Measurements from ENCODE around the gene SRP54.
A peak's percentile ranks its signal among the peaks of the same experiment; 100 is the strongest.
"Not testable (repeated sequence)": the region's sequence is repeated elsewhere in the genome, so short reads cannot be mapped to it uniquely, and the experiment has no call there.

SRP54 gene

GRCh38 chr14:35032562-35032961, 49.8 kb downstream of the SRP54 start:
- Histone ChIP-seq H3K27ac (ENCODE audit: low read length) (no peak overlapping the region), H3K27me3 (ENCODE audit: low read depth, low read length) (no peaks in the 10 kb centered on the region), H3K4me1 (ENCODE audit: control insufficient read depth in 1 of 2, insufficient read depth in 2 of 2, low read length in 2 of 2) (no peaks in the 10 kb centered on the region), H3K36me3 (ENCODE audit: control insufficient read depth in 1 of 2, insufficient read depth in 2 of 2, low read length in 2 of 2) (peaks cover 22 to 52% of the 10 kb centered on the region in 2 donors), H3K9me3 (ENCODE audit: control insufficient read depth in 1 of 2, low read length in 2 of 2) (peaks cover 0 to 6% of the 10 kb centered on the region in 2 donors), H3K4me3 (ENCODE audit: low read depth in 1 of 2, low read length in 2 of 2) (no peak overlapping the region)

GRCh38 chr14:35034440-35034833, 51.6 kb downstream of the SRP54 start:
- Histone ChIP-seq H3K4me3 (ENCODE audit: low read depth in 1 of 2, low read length in 2 of 2) (no peak overlapping the region), H3K36me3 (ENCODE audit: control insufficient read depth in 1 of 2, insufficient read depth in 2 of 2, low read length in 2 of 2) (peaks cover 8 to 40% of the 10 kb centered on the region in 2 donors), H3K4me1 (ENCODE audit: control insufficient read depth in 1 of 2, insufficient read depth in 2 of 2, low read length in 2 of 2) (no peaks in the 10 kb centered on the region), H3K9me3 (ENCODE audit: control insufficient read depth in 1 of 2, low read length in 2 of 2) (peaks cover 0 to 6% of the 10 kb centered on the region in 2 donors), H3K27me3 (ENCODE audit: low read depth, low read length) (no peaks in the 10 kb centered on the region), H3K27ac (ENCODE audit: low read length) (no peak overlapping the region)

- H3K36me3 ChIP-seq (ENCODE audit: control insufficient read depth in 1 of 2, insufficient read depth in 2 of 2, low read length in 2 of 2) = peaks cover 6 to 34% of the 10 kb centered on the region in 2 donors
- not testable (repeated sequence) for H3K9me3 ChIP-seq (ENCODE audit: control insufficient read depth in 1 of 2, low read length in 2 of 2); H3K4me1 ChIP-seq (ENCODE audit: control insufficient read depth in 1 of 2, insufficient read depth in 2 of 2, low read length in 2 of 2); H3K27ac ChIP-seq (ENCODE audit: low read length); H3K27me3 ChIP-seq (ENCODE audit: low read depth, low read length); H3K4me3 ChIP-seq (ENCODE audit: low read depth in 1 of 2, low read length in 2 of 2)
Measured at GRCh38 chr14:35034944-35035554, 52.3 kb downstream of the SRP54 start.

GRCh38 chr14:35038312-35038711, 55.5 kb downstream of the SRP54 start:
- not testable (repeated sequence) for H3K27ac ChIP-seq (ENCODE audit: low read length); H3K4me1 ChIP-seq (ENCODE audit: control insufficient read depth in 1 of 2, insufficient read depth in 2 of 2, low read length in 2 of 2); H3K9me3 ChIP-seq (ENCODE audit: control insufficient read depth in 1 of 2, low read length in 2 of 2); H3K27me3 ChIP-seq (ENCODE audit: low read depth, low read length); H3K4me3 ChIP-seq (ENCODE audit: low read depth in 1 of 2, low read length in 2 of 2)
- peaks cover 0 to 13% of the 10 kb centered on the region in 2 donors for H3K36me3 ChIP-seq (ENCODE audit: control insufficient read depth in 1 of 2, insufficient read depth in 2 of 2, low read length in 2 of 2)

- peaks cover 6% of the 10 kb centered on the region in 2 donors for H3K4me1 ChIP-seq (ENCODE audit: control insufficient read depth in 1 of 2, insufficient read depth in 2 of 2, low read length in 2 of 2)
- no peak overlapping the region for H3K4me3 ChIP-seq (ENCODE audit: low read depth in 1 of 2, low read length in 2 of 2)
- no peaks in the 10 kb centered on the region for H3K27me3 ChIP-seq (ENCODE audit: low read depth, low read length)
- peaks cover 0 to 5% of the 10 kb centered on the region in 2 donors for H3K36me3 ChIP-seq (ENCODE audit: control insufficient read depth in 1 of 2, insufficient read depth in 2 of 2, low read length in 2 of 2)
- no peak overlapping the region for H3K27ac ChIP-seq (ENCODE audit: low read length)
- H3K9me3 ChIP-seq (ENCODE audit: control insufficient read depth in 1 of 2, low read length in 2 of 2) = no peaks in the 10 kb centered on the region
Measured at GRCh38 chr14:35042632-35043031, 59.8 kb downstream of the SRP54 start.

GRCh38 chr14:35043046-35043445, 60.3 kb downstream of the SRP54 start:
- Histone ChIP-seq H3K27me3 (ENCODE audit: low read depth, low read length) (no peaks in the 10 kb centered on the region), H3K4me3 (ENCODE audit: low read depth in 1 of 2, low read length in 2 of 2) (no peak overlapping the region), H3K36me3 (ENCODE audit: control insufficient read depth in 1 of 2, insufficient read depth in 2 of 2, low read length in 2 of 2) (peaks cover 0 to 5% of the 10 kb centered on the region in 2 donors), H3K27ac (ENCODE audit: low read length) (no peak overlapping the region), H3K4me1 (ENCODE audit: control insufficient read depth in 1 of 2, insufficient read depth in 2 of 2, low read length in 2 of 2) (peaks cover 6% of the 10 kb centered on the region in 2 donors), H3K9me3 (ENCODE audit: control insufficient read depth in 1 of 2, low read length in 2 of 2) (no peaks in the 10 kb centered on the region)

- Histone ChIP-seq H3K4me3 (ENCODE audit: low read depth in 1 of 2, low read length in 2 of 2) (peak overlapping the region; percentile 89 to 94), H3K9me3 (ENCODE audit: control insufficient read depth in 1 of 2, low read length in 2 of 2) (no peaks in the 10 kb centered on the region), H3K27ac (ENCODE audit: low read length) (peak overlapping the region; percentile 100), H3K27me3 (ENCODE audit: low read depth, low read length) (no peaks in the 10 kb centered on the region), H3K4me1 (ENCODE audit: control insufficient read depth in 1 of 2, insufficient read depth in 2 of 2, low read length in 2 of 2) (peaks cover 6% of the 10 kb centered on the region in 2 donors), H3K36me3 (ENCODE audit: control insufficient read depth in 1 of 2, insufficient read depth in 2 of 2, low read length in 2 of 2) (peaks cover 0 to 5% of the 10 kb centered on the region in 2 donors)
Measured at GRCh38 chr14:35044939-35045797, 62.4 kb downstream of the SRP54 start.

- no peaks in the 10 kb centered on the region for H3K27me3 ChIP-seq (ENCODE audit: low read depth, low read length)
- peaks cover 0 to 5% of the 10 kb centered on the region in 2 donors for H3K36me3 ChIP-seq (ENCODE audit: control insufficient read depth in 1 of 2, insufficient read depth in 2 of 2, low read length in 2 of 2)
- H3K4me1 ChIP-seq (ENCODE audit: control insufficient read depth in 1 of 2, insufficient read depth in 2 of 2, low read length in 2 of 2) = peaks cover 6% of the 10 kb centered on the region in 2 donors
- peak overlapping the region; percentile 100 for H3K27ac ChIP-seq (ENCODE audit: low read length)
- no peaks in the 10 kb centered on the region for H3K9me3 ChIP-seq (ENCODE audit: control insufficient read depth in 1 of 2, low read length in 2 of 2)
- H3K4me3 ChIP-seq (ENCODE audit: low read depth in 1 of 2, low read length in 2 of 2) = peak overlapping the region; percentile 89 to 94
Measured at GRCh38 chr14:35045798-35046047, 62.9 kb downstream of the SRP54 start.

GRCh38 chr14:35046048-35046750, 63.4 kb downstream of the SRP54 start, which contains the start of gene FAM177A1:
Gene FAM177A1 (plus strand): TSS chr14:35046272. CDS start chr14:35046464, 192 bp downstream.
- H3K27ac ChIP-seq (ENCODE audit: low read length) = peak within 1 kb of the TSS; percentile 100
- no peaks in the 10 kb centered on the region for H3K9me3 ChIP-seq (ENCODE audit: control insufficient read depth in 1 of 2, low read length in 2 of 2)
- H3K27me3 ChIP-seq (ENCODE audit: low read depth, low read length) = no peaks in the 10 kb centered on the region
- peaks cover 0 to 5% of the 10 kb centered on the region in 2 donors for H3K36me3 ChIP-seq (ENCODE audit: control insufficient read depth in 1 of 2, insufficient read depth in 2 of 2, low read length in 2 of 2)
- peaks cover 6% of the 10 kb centered on the region in 2 donors for H3K4me1 ChIP-seq (ENCODE audit: control insufficient read depth in 1 of 2, insufficient read depth in 2 of 2, low read length in 2 of 2)
- H3K4me3 ChIP-seq (ENCODE audit: low read depth in 1 of 2, low read length in 2 of 2) = peak within 1 kb of the TSS; percentile 89 to 94

GRCh38 chr14:35046751-35047536, 64.2 kb downstream of the SRP54 start:
- peak overlapping the region; percentile 86 to 89 for H3K4me3 ChIP-seq (ENCODE audit: low read depth in 1 of 2, low read length in 2 of 2)
- no peaks in the 10 kb centered on the region for H3K9me3 ChIP-seq (ENCODE audit: control insufficient read depth in 1 of 2, low read length in 2 of 2)
- H3K4me1 ChIP-seq (ENCODE audit: control insufficient read depth in 1 of 2, insufficient read depth in 2 of 2, low read length in 2 of 2) = peaks cover 6% of the 10 kb centered on the region in 2 donors
- H3K27ac ChIP-seq (ENCODE audit: low read length) = peak overlapping the region; percentile 92
- H3K27me3 ChIP-seq (ENCODE audit: low read depth, low read length) = no peaks in the 10 kb centered on the region
- H3K36me3 ChIP-seq (ENCODE audit: control insufficient read depth in 1 of 2, insufficient read depth in 2 of 2, low read length in 2 of 2) = peaks cover 0 to 9% of the 10 kb centered on the region in 2 donors

Measured in muscle layer of duodenum (tissue), 2 donors.